ENCODE measurements around the gene CHRNB1.
A peak's percentile ranks its signal among the peaks of the same experiment; 100 is the strongest.

Gene CHRNB1

DNA sequence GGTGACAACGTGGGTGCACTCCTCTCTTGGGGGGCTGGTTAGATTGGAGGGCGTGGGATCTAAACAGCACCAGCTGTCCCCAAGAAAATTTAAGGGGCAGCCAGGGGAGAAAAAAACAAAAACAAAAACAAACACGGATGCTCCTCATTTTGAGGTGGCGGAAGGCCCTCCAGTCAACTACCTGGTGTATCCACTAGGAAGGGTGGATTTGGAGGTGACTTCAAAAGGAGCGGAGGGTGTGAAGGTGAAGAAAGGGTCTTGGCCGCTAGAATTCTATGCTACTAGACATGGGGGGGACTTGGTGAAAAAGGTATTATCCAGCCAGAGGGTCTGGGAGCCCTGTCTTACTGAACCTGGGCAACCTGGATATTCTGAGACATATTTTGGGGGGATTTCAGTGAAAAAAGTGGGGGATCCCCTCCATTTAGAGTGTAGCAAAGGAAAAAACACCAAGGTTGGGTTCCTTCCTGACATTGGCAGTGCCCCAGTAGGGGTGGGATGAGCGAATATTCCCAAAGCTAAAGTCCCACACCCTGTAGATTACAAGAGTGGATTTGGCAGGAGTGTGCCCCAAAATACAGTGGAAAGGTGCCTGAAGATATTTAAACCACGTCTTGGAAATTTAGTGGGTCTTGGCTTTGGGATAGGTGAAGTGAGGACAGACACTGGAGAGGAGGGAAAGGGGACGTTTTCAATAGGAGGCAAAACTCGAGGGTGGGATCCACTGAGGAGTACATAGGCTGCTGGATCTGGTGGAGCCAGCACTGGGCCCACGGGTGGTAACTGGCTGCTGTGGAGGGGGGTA is 6.0 kb upstream of the CHRNB1 start:
- no peak for DNase-seq

DNA sequence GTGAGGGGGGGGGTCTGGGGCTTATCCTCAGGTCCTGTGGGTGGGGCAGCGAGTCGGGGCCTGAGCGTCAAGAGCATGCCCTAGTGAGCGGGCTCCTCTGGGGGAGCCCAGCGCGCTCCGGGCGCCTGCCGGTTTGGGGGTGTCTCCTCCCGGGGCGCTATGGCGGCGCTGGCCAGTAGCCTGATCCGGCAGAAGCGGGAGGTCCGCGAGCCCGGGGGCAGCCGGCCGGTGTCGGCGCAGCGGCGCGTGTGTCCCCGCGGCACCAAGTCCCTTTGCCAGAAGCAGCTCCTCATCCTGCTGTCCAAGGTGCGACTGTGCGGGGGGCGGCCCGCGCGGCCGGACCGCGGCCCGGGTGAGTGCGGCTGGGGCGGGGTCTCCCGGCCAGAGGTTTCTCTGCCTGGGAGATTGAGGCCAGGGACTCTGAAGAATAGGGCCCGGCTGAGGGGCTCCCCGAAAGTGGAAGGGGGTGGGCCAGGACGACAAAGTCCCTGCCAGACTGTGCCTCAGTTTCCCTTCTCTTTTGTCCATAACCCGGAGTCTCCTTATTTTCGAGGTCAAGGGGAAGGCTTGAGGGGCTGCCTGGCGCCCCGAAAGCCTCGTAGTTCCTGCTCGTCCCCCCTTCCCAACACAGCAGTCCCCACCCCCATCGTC is 5.3 kb upstream of the CHRNB1 start, which contains the start of gene FGF11:
TSS of gene FGF11 (plus strand) at position 51 of the 651 bp plus-strand sequence. CDS start at position 160, 109 bp downstream.
- no peak for DNase-seq

DNA sequence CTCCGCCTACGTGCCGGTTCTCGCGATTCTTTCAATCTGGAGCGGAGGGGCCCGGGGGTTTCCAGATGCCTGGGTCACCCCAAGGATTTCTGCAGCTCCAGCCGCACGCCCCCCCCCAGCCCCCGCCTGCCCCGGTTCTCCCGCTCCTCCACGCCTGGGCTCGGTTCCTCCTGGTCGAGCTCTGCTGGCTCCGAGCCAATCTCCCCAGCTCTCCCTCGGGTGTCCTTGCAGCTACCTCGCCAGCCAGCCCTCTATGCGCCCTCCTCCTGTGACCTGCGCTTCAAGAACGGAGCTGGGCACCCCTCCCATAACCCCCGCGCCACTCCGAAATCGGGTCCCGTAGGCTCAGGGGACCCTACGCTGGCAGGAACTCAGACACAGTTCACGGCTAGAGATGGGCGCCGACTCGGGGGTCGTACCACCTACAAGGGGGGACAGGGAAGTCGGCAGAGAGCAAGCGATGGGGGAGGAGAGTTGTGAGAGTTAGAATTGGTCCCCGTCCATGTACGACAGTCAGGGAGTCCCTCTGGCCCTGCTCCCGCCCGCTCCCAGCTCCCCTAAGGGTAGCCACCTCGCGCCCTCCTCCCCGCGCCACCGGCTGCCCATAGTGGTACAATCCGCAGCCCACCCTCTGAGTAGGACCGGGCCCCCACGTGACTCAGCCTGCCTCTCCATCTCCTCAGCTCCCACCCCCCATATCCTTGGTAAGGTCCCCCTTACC is 4.6 kb upstream of the CHRNB1 start:
- DNase-seq, result peak; percentile 14 to 57

DNA sequence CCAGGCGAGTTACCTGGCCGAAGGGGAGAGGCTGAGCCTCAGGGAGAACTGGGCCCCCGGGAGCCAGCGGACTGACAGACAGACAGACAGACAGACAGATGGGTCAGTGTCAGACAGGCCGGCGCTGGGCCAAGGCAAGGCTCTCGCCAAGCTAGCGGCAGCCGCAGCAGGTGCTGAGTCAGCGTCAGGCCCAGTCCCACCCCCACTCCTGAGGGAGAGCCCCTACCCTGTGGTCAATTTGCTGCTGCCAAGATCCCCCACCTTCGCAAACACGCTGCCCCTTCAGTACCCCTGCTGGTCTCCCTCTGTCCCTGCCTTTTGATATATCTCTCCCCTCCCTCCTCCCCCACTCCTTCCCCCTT is 4.0 kb upstream of the CHRNB1 start:
- no peak for DNase-seq

DNA sequence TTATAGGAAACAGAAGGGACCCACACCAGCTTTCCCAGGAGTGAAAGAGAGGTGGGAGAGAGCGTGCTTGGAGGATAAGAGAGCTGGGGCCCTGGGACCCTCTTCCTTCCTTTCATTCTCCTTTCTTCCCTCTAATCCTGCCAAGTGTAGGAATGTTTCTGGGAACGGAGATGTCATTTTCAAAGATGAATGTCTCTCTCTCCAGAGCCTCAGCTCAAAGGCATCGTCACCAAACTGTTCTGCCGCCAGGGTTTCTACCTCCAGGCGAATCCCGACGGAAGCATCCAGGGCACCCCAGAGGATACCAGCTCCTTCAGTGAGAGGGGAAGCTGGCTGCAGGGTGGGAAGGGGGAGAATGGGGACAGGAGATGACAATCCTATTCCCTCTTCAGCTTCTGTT is 3.6 kb upstream of the CHRNB1 start:
- no peak for DNase-seq

GRCh38 chr17:7442142-7442541 is 2.7 kb upstream of the CHRNB1 start:
- DNase-seq, result no peak

DNA sequence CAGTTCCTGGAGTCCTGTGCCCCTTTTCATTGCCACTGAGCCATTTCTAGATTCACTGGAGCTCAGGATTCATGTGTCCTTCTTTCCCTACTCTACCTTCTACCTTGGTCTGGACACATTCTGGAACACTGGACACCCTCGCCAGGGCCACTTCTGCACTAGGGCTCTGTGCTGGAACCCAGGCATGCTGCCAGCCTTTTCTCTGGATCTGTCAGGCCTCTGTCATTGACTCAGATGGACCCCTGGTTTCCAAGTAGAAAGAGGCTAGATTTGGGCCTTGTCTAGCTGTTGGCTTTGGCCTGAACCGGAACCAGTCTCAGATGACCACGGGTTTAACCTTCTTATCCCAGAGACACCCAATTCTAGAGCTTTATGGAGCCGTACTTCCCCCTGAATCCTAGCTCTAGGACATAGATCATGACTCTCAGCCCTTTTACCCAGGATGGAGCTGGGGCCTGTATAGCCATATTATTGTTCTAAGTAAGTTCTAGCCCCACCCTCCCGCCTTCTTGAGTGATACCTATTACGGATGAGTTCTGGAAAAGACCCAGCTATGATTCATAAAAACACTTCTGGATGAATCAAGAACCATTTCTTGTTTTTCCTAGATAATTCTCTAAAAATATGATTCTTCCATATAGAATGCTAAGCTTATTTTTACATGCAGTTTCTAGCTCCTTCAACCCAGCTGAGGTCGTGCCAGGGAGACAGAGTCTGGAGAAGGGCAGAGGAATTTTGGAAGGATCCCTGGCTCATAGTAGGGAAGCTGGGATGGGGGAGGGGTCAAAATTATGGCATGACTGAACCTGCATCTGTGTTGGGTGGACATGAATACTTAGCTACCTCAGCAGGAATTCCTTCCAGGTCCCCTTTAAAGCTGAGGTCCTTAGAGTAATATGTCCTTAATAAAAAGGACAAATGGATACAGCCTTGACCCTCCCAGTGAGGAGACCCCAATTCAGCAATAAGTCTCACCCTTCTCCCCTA is 1.1 kb upstream of the CHRNB1 start:
- DNase-seq, result no peak

GRCh38 chr17:7445619-7445968 is 733 bp downstream of the CHRNB1 start:
- DNase-seq, result no peak

- DNase-seq, result no peak
Observed at GRCh38 chr17:7448461-7448860, 3.6 kb downstream of the CHRNB1 start.

GRCh38 chr17:7459961-7460545 is 15.2 kb downstream of the CHRNB1 start:
- DNase-seq, result no peak

GRCh38 chr17:7460850-7461660 is 16.2 kb downstream of the CHRNB1 start:
- DNase-seq, result no peak

GRCh38 chr17:7462474-7463371 is 17.9 kb downstream of the CHRNB1 start:
- no peak for DNase-seq

GRCh38 chr17:7463372-7463846 is 18.5 kb downstream of the CHRNB1 start:
- no peak for DNase-seq

DNA sequence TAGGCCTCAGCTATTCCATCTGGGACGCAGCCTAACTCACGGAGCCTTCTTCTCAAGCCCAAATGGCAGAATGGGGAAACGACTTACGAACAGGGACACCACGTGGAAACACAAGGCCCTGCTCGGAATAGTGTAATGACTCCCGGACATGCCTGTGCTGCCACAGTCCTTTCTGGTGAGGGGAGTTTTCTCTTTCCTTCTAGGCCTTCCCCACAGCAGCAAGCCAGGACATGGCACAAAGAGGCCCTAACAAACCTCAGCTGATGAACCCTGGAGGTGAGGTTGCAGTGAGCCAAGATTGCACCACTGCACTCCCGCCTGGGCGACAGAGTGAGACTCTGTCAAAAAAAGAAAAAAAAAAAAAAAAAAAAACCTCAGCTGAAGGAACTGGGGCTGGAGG is 19.2 kb downstream of the CHRNB1 start:
- no peak for DNase-seq

DNA sequence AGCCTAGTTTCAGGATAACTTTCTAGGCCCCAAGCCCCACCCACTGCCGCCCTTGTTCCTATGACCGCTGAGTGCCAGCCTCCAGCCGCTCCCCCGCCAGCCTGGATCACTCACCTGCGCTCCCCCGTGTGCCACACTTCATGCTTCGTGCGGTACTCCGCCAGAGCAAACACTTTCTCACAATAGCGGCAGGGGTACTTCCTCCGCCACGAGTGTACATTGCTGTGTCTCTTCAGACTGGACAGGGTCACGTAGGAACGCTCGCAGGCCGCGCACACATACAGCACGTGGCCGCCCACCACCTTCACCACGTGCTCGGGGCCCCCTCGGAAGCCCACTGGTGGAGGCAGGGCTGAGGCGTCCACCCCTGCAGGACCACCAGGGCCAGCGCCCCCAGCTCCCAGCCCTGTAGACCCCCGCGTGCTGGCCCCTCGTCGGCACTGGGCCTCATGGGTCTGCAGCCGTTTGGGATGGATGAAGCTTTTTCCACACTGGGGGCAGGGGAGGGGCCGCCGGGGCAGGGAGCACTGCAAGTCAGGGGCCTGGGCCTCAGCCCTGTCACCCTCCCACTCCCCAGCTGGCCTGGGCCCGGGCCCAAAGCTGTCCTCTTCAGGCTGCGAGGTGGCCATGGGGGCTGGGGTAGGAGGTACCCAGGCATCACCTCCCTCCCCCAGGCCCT is 20.9 kb downstream of the CHRNB1 start:
- no peak for DNase-seq

GRCh38 chr17:7466318-7466638 is 21.4 kb downstream of the CHRNB1 start:
- DNase-seq, result no peak

GRCh38 chr17:7466639-7467341 is 21.9 kb downstream of the CHRNB1 start:
- no peak for DNase-seq

DNA sequence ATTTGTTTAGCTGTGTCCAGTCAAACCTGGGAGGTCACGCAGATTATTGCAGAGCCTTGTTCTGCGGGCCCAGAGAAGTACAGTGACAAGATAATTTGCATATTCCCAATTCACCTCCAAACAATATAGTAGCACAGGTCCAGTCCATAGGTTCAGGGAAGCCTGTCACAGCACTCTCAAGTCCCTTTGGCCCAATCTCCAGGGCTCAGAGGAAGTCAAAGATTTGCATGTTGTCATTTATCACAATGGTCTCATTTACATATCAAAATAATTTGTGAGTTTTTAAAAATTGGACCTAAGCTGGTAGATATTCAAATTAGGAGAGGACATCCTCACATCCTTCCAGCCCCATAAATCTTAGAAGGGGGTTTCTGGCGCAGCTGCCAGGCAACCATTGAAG is 22.6 kb downstream of the CHRNB1 start:
- no peak for DNase-seq

GRCh38 chr17:7468290-7468689 is 23.4 kb downstream of the CHRNB1 start:
- DNase-seq, result no peak
